Neural cell (in vitro differentiated cells): Measurements from ENCODE around the gene PLVAP. TPM values are rescaled to one million over a fixed set of nuclear protein-coding genes. Genes with fewer than 3 reads are reported as not detected.

ENCODE experiments used
- H2AFZ ChIP-seq: fragments of 200-600, 300-800 bp; sonication (generic), shearing (Covaris generic); 2 replicates; pipeline ENCODE4 v1.6.0; 2014; ENCODE audit warnings: low read depth, mild to moderate bottlenecking, antibody characterized with exemption, low read length, moderate library complexity
- H3F3A ChIP-seq: fragments of 200-600 bp; shearing (Covaris generic); 2 replicates; pipeline ENCODE4 v1.6.1; 2016; ENCODE audit warnings: mild to moderate bottlenecking, moderate library complexity, mixed read lengths, antibody characterized with exemption, low read length; ENCODE audit not compliant: insufficient read depth, poor library complexity, severe bottlenecking
- H3K27ac ChIP-seq: fragments of 200-600, 300-800 bp; sonication (generic), shearing (Covaris generic); 2 replicates; pipeline ENCODE4 v1.5.1; 2014; ENCODE audit warnings: mild to moderate bottlenecking, low read length, moderate library complexity
- H3K27me3 ChIP-seq: fragments of 300-800, 200-600 bp; sonication (generic), shearing (Covaris generic); 2 replicates; pipeline ENCODE4 v1.6.0; 2014; ENCODE audit warnings: mild to moderate bottlenecking, low read depth, low read length, moderate library complexity; ENCODE audit not compliant: insufficient read depth
- H3K36me3 ChIP-seq: fragments of 300-800, 200-600 bp; sonication (generic), shearing (Covaris generic); 2 replicates; pipeline ENCODE4 v1.5.1; 2014; ENCODE audit warnings: mild to moderate bottlenecking, antibody characterized with exemption, low read length, moderate library complexity; ENCODE audit not compliant: insufficient read depth
- H3K4me2 ChIP-seq: fragments of 300-800, 200-600 bp; sonication (generic), shearing (Covaris generic); 2 replicates; pipeline ENCODE4 v1.6.0; 2014; ENCODE audit warnings: mild to moderate bottlenecking, low read length
- H3K4me3 ChIP-seq: fragments of 300-800, 200-600 bp; sonication (generic), shearing (Covaris generic); 2 replicates; pipeline ENCODE4 v1.5.1; 2014; ENCODE audit warnings: mild to moderate bottlenecking, low read length, moderate library complexity
- H3K79me2 ChIP-seq: fragments of 200-600 bp; shearing (Covaris generic); replicated peaks from 2 replicates; pipeline ENCODE4 v1.6.0; 2014; ENCODE audit warnings: mild to moderate bottlenecking, low read length, moderate library complexity; ENCODE audit not compliant: insufficient read depth
- H3K9ac ChIP-seq: fragments of 300-800, 200-600 bp; sonication (generic), shearing (Covaris generic); 2 replicates; pipeline ENCODE4 v1.6.1; 2016; ENCODE audit warnings: mild to moderate bottlenecking, low read length, mixed read lengths
- H3K9me2 ChIP-seq: fragments of 200-600 bp; shearing (Covaris generic); 2 replicates; pipeline ENCODE4 v1.6.1; 2016; ENCODE audit warnings: mild to moderate bottlenecking, low read length, mixed read lengths; ENCODE audit not compliant: insufficient read depth
- H3K9me3 ChIP-seq: fragments of 200-600, 300-800 bp; sonication (generic), shearing (Covaris generic); 2 replicates; pipeline ENCODE4 v1.6.1; 2016; ENCODE audit warnings: mild to moderate bottlenecking, mixed run types, low read length, moderate library complexity, mixed read lengths
- H4K20me1 ChIP-seq: fragments of 200-600 bp; shearing (Covaris generic); 2 replicates; pipeline ENCODE4 v1.6.1; 2016; ENCODE audit warnings: mild to moderate bottlenecking, mixed run types; ENCODE audit not compliant: insufficient read depth
- CTCF ChIP-seq: fragments of 450-650 bp; IDR thresholded peaks from 2 replicates; pipeline ENCODE4 v1.5.1; 2014; ENCODE audit warnings: antibody characterized with exemption, mild to moderate bottlenecking, moderate library complexity; ENCODE audit not compliant: poor library complexity, severe bottlenecking
- EP300 ChIP-seq: fragments of 450-650 bp; conservative IDR thresholded peaks from 2 replicates; pipeline ENCODE4 v1.6.1; 2014; ENCODE audit warnings: antibody characterized with exemption, mild to moderate bottlenecking, moderate library complexity; ENCODE audit not compliant: poor library complexity, severe bottlenecking
- EZH2 ChIP-seq: fragments of 200-600, 300-800 bp; shearing (Covaris generic), sonication (generic); IDR thresholded peaks from 2 replicates; pipeline ENCODE4 v1.6.1; 2014; ENCODE audit warnings: antibody characterized with exemption, low read length, borderline replicate concordance, mild to moderate bottlenecking; ENCODE audit not compliant: insufficient read depth, poor library complexity, severe bottlenecking
- MXI1 ChIP-seq: fragments of 450-650 bp; conservative IDR thresholded peaks from 2 replicates; pipeline ENCODE4 v1.6.1; 2014; ENCODE audit warnings: antibody characterized with exemption, mild to moderate bottlenecking; ENCODE audit not compliant: poor library complexity, severe bottlenecking
- POLR2AphosphoS5 ChIP-seq: IDR thresholded peaks from 2 replicates; pipeline ENCODE4 v1.6.1; 2012
- RAD21 ChIP-seq: fragments of 450-650 bp; conservative IDR thresholded peaks from 2 replicates; pipeline ENCODE4 v1.6.1; 2014; ENCODE audit warnings: antibody characterized with exemption, mild to moderate bottlenecking, moderate library complexity
- REST ChIP-seq: IDR thresholded peaks from 2 replicates; pipeline ENCODE4 v1.6.1; 2012; ENCODE audit warnings: borderline replicate concordance
- SMC3 ChIP-seq: fragments of 450-650 bp; conservative IDR thresholded peaks from 2 replicates; pipeline ENCODE4 v1.6.1; 2014; ENCODE audit warnings: antibody characterized with exemption, mild to moderate bottlenecking, moderate library complexity; ENCODE audit not compliant: poor library complexity
- TAF1 ChIP-seq: IDR thresholded peaks from 2 replicates; pipeline ENCODE4 v1.6.1; 2012; ENCODE audit warnings: low read depth
- polyA plus RNA-seq: library from polyadenylated mRNA; depleted of rRNA; stranded (reverse); fragments of >200 nt; gene quantifications from 2 replicates; pipeline ENCODE4 v1.2.3, GENCODE V29; 2014

PLVAP gene
- polyA plus RNA-seq, 1 donor from 2014 or later: not detected

GRCh38 chr19:17325881-17326594 lies 51.1 kb downstream of the PLVAP start:
- no peaks in the 10 kb centered on the region for H3K9me2 ChIP-seq
- H3K79me2 ChIP-seq: no peaks in the 10 kb centered on the region
- no peaks in the 10 kb centered on the region for H3K36me3 ChIP-seq
- no peak overlapping the region for H2AFZ ChIP-seq
- H3K4me3 ChIP-seq: no peak overlapping the region
- no peaks in the 10 kb centered on the region for H3K27me3 ChIP-seq
- TF ChIP-seq RAD21 (no peak), CTCF (no peak)
- no peaks in the 10 kb centered on the region for H4K20me1 ChIP-seq
- no peaks in the 10 kb centered on the region for H3F3A ChIP-seq
- no peak overlapping the region for H3K9ac ChIP-seq
- H3K4me2 ChIP-seq: no peak overlapping the region
- H3K27ac ChIP-seq: no peak overlapping the region
- H3K9me3 ChIP-seq: no peaks in the 10 kb centered on the region

- no peaks in the 10 kb centered on the region for H3K27me3 ChIP-seq
- H3K36me3 ChIP-seq: no peaks in the 10 kb centered on the region
- H3K27ac ChIP-seq: no peak overlapping the region
- TF ChIP-seq EZH2 (no peak), POLR2AphosphoS5 (no peak), MXI1 (no peak), SMC3 (no peak), EP300 (no peak), REST (no peak), CTCF (no peak), RAD21 (no peak), TAF1 (no peak)
- no peak overlapping the region for H3K4me2 ChIP-seq
- H3K9me3 ChIP-seq: no peaks in the 10 kb centered on the region
- no peaks in the 10 kb centered on the region for H3F3A ChIP-seq
- H3K9me2 ChIP-seq: no peaks in the 10 kb centered on the region
- H2AFZ ChIP-seq: no peak overlapping the region
- no peak overlapping the region for H3K4me3 ChIP-seq
- H3K79me2 ChIP-seq: no peaks in the 10 kb centered on the region
- no peak overlapping the region for H3K9ac ChIP-seq
- H4K20me1 ChIP-seq: no peaks in the 10 kb centered on the region
Observed at GRCh38 chr19:17325133-17325532, 52.0 kb downstream of the PLVAP start.
